IMR-90 (cell line): ENCODE measurements around the gene TAB2. TPM values are rescaled to one million over a fixed set of nuclear protein-coding genes. Genes with fewer than 3 reads are reported as not detected.
A peak's percentile ranks its signal among the peaks of the same experiment; 100 is the strongest.

ENCODE experiments used
- ATAC-seq: fragments of 200-7000 bp; cut with Tn5 transposase; 2 replicates; pipeline ENCODE4 v1.9.1; 2020; ENCODE audit warnings: low read depth, mild to moderate bottlenecking, moderate library complexity
- BruUV-seq: library from RNA; stranded (reverse); fragments of 400-500 nt; replicated peaks from 2 replicates; lab custom pipeline; 2021; lab: Mats Ljungman, UMichigan
- CTCF ChIA-PET: fragments of 300-600 bp; formaldehyde crosslinking; extraction: SDS; loops from one replicate; lab custom pipeline; 2021; ENCODE audit warnings: antibody characterized with exemption; lab: Yijun Ruan, JAX
- POLR2A ChIA-PET: fragments of 300-600 bp; sonication (Branson Sonifier 250); formaldehyde crosslinking; loops from one replicate; lab custom pipeline; 2022; ENCODE audit warnings: antibody characterized with exemption; ENCODE audit not compliant: unreplicated experiment; lab: Charles Lee
- DNase-seq: peaks from one replicate; pipeline ENCODE4 v3.0.0; 2013
- H2AFZ ChIP-seq: replicated peaks from 2 replicates; pipeline ENCODE3; 2013; ENCODE audit warnings: low read length, mild to moderate bottlenecking; ENCODE audit not compliant: poor library complexity
- H2AK5ac ChIP-seq: 2 replicates; pipeline ENCODE4 v1.6.1; 2013; ENCODE audit warnings: low read depth, low read length, inconsistent platforms
- H2AK9ac ChIP-seq: replicated peaks from 2 replicates; pipeline ENCODE3; 2013; ENCODE audit warnings: mild to moderate bottlenecking, low read depth, low read length, moderate library complexity; ENCODE audit not compliant: poor library complexity
- H2BK120ac ChIP-seq: 2 replicates; pipeline ENCODE4 v1.6.1; 2013; ENCODE audit warnings: low read depth, low read length, inconsistent platforms
- H2BK15ac ChIP-seq: 3 replicates; pipeline ENCODE4 v1.6.1; 2013; ENCODE audit warnings: low read depth, low read length, inconsistent platforms
- H2BK20ac ChIP-seq: 2 replicates; pipeline ENCODE4 v1.6.1; 2013; ENCODE audit warnings: low read depth, mild to moderate bottlenecking, inconsistent platforms, low read length, moderate library complexity
- H2BK5ac ChIP-seq: 2 replicates; pipeline ENCODE4 v1.6.1; 2013; ENCODE audit warnings: mild to moderate bottlenecking, low read depth, low read length, inconsistent platforms; ENCODE audit not compliant: poor library complexity, severe bottlenecking
- H3K14ac ChIP-seq: replicated peaks from 2 replicates; pipeline ENCODE4 v1.6.1; 2013; ENCODE audit warnings: low read depth, low read length, inconsistent platforms
- H3K18ac ChIP-seq: 2 replicates; pipeline ENCODE4 v1.6.1; 2013; ENCODE audit warnings: low read depth, low read length, control low read depth
- H3K23ac ChIP-seq: 2 replicates; pipeline ENCODE4 v1.6.1; 2013; ENCODE audit warnings: low read depth, low read length, inconsistent platforms
- H3K27ac ChIP-seq: 2 replicates; pipeline ENCODE4 v1.5.1; 2013; ENCODE audit warnings: mild to moderate bottlenecking, control low read depth, low read length; ENCODE audit not compliant: insufficient read depth
- H3K27me3 ChIP-seq: 2 replicates; pipeline ENCODE4 v1.6.1; 2013; ENCODE audit warnings: low read length; ENCODE audit not compliant: control insufficient read depth, insufficient read depth
- H3K36me3 ChIP-seq: 2 replicates; pipeline ENCODE4 v1.6.1; 2013; ENCODE audit warnings: low read length, mixed read lengths; ENCODE audit not compliant: control insufficient read depth, insufficient read depth
- H3K4ac ChIP-seq: 2 replicates; pipeline ENCODE4 v1.6.1; 2013; ENCODE audit warnings: low read depth, low read length, inconsistent platforms
- H3K4me1 ChIP-seq: 2 replicates; pipeline ENCODE4 v1.6.1; 2013; ENCODE audit warnings: low read length, mixed read lengths; ENCODE audit not compliant: control insufficient read depth, insufficient read depth
- H3K4me2 ChIP-seq: 2 replicates; pipeline ENCODE4 v1.6.1; 2013; ENCODE audit warnings: low read depth, mild to moderate bottlenecking, control low read depth, low read length, moderate library complexity
- H3K4me3 ChIP-seq: 2 replicates; pipeline ENCODE4 v1.5.1; 2013; ENCODE audit warnings: low read depth, mild to moderate bottlenecking, control low read depth, low read length, moderate library complexity; ENCODE audit not compliant: insufficient read depth
- H3K56ac ChIP-seq: 2 replicates; pipeline ENCODE4 v1.6.1; 2013; ENCODE audit warnings: low read length, inconsistent platforms; ENCODE audit not compliant: insufficient read depth; ENCODE audit errors: extremely low read depth
- H3K79me1 ChIP-seq, 2 experiments: 2 replicates each; pipeline ENCODE4 v1.6.1; 2013; ENCODE audit warnings: low read length in 2 of 2, inconsistent platforms in 1 of 2, low read depth in 1 of 2
- H3K9ac ChIP-seq: 2 replicates; pipeline ENCODE4 v1.6.1; 2013; ENCODE audit warnings: low read depth, low read length, control low read depth
- H3K9me1 ChIP-seq: 2 replicates; pipeline ENCODE4 v1.6.1; 2013; ENCODE audit warnings: low read length, inconsistent platforms; ENCODE audit not compliant: insufficient read depth
- H3K9me3 ChIP-seq: 2 replicates; pipeline ENCODE4 v1.6.1; 2013; ENCODE audit warnings: low read length; ENCODE audit not compliant: control insufficient read depth, insufficient read depth
- H4K20me1 ChIP-seq: 2 replicates; pipeline ENCODE4 v1.6.1; 2013; ENCODE audit warnings: low read length, inconsistent platforms; ENCODE audit not compliant: insufficient read depth
- H4K5ac ChIP-seq: 2 replicates; pipeline ENCODE4 v1.6.1; 2013; ENCODE audit warnings: mild to moderate bottlenecking, low read depth, low read length, control low read depth
- H4K8ac ChIP-seq, 2 experiments: 2 replicates each; pipeline ENCODE4 v1.6.1; 2013; ENCODE audit warnings: low read depth in 2 of 2, low read length in 2 of 2, control low read depth in 1 of 2, inconsistent platforms in 1 of 2
- H4K91ac ChIP-seq: 2 replicates; pipeline ENCODE4 v1.6.1; 2013; ENCODE audit warnings: low read depth, low read length, inconsistent platforms; ENCODE audit not compliant: insufficient read depth
- CEBPB ChIP-seq: IDR thresholded peaks from 2 replicates; pipeline ENCODE4 v1.6.1; 2012; ENCODE audit warnings: low read depth, low read length, improper control_type of control experiment
- POLR2A ChIP-seq: IDR thresholded peaks from 2 replicates; pipeline ENCODE4 v1.6.1; 2012; ENCODE audit warnings: mild to moderate bottlenecking, low read depth, low read length
- RCOR1 ChIP-seq: IDR thresholded peaks from 2 replicates; pipeline ENCODE4 v1.6.1; 2012; ENCODE audit warnings: mild to moderate bottlenecking, low read length, improper control_type of control experiment; ENCODE audit not compliant: insufficient replicate concordance
- SMC3 ChIP-seq: fragments of 150-350 bp; IDR thresholded peaks from 2 replicates; pipeline ENCODE4 v1.6.1; 2016; ENCODE audit warnings: low read depth, mild to moderate bottlenecking, antibody characterized with exemption, low read length, moderate library complexity
- WGBS, 2 experiments: methylation state at CpG; one replicate each; pipeline versions ENCODE4 v1.1.5 to v1.1.7; 2013; ENCODE audit warnings: missing lambda C conversion rate in 2 of 2; ENCODE audit not compliant: insufficient read length in 1 of 2; ENCODE audit errors: extremely low coverage in 2 of 2; 5-methylcytosine and 5-hydroxymethylcytosine counted together
- dilution Hi-C: fragments of 300-500 bp; cut with HindIII; formaldehyde crosslinking; loops from one replicate; pipeline ENCODE4 v1.14.3; 2018; ENCODE audit warnings: low sequenced_read_pairs; ENCODE audit not compliant: unreplicated experiment
- in situ Hi-C: fragments of 300-500 bp; cut with MboI; formaldehyde crosslinking; loops from 3 replicates; pipeline ENCODE4 v1.14.3; 2019; ENCODE audit warnings: low sequenced_read_pairs, inconsistent platforms, mixed read lengths
- intact Hi-C: fragments of 100-400 bp; cut with micrococcal nuclease; formaldehyde crosslinking; loops from 2 replicates; pipeline ENCODE4 v1.10.0; 2022
- polyA plus RNA-seq, 3 experiments: library from polyadenylated mRNA; depleted of rRNA; stranded (reverse); fragments of >200 nt; gene quantifications; 2 replicates each; pipeline ENCODE4 v1.2.3, GENCODE V29; 2012; ENCODE audit warnings: low replicate concordance in 1 of 3
- total RNA-seq: library from RNA; depleted of rRNA; stranded (reverse); fragments of >200 nt; gene quantifications from 2 replicates; pipeline ENCODE4 v1.2.3, GENCODE V29; 2012

The TAB2 gene
- total and polyA plus RNA-seq, 2 of the 4 experiments (the other 2 are of a cell fraction), result 20.8 to 25.3 TPM

GRCh38 chr6:149331043-149331807 lies 13.7 kb downstream of the TAB2 start:
- Histone ChIP-seq H3K14ac (no peak overlapping the region), H4K20me1 (peaks cover 84% of the 10 kb centered on the region), H3K4ac (no peak overlapping the region), H3K27me3 (no peaks in the 10 kb centered on the region), H2BK120ac (no peak overlapping the region), H3K4me1 (peaks cover 12% of the 10 kb centered on the region), H3K27ac (no peak overlapping the region), H3K56ac (no peak overlapping the region), H2BK20ac (no peak overlapping the region), H2AK9ac (no peak overlapping the region), H2BK15ac (no peak overlapping the region), H2BK5ac (no peak overlapping the region), H4K8ac (no peak overlapping the region), H3K36me3 (no peaks in the 10 kb centered on the region), H3K18ac (no peak overlapping the region), H3K79me1 (peaks cover 9 to 60% of the 10 kb centered on the region in 2 experiments), H3K23ac (no peak overlapping the region), H3K9me3 (no peaks in the 10 kb centered on the region), H4K5ac (no peak overlapping the region), H4K91ac (no peak overlapping the region), H2AFZ (no peak overlapping the region), H3K9ac (no peak overlapping the region), H2AK5ac (no peak overlapping the region), H3K4me3 (no peak overlapping the region), H3K4me2 (peak overlapping the region; percentile 26; the same call in 1 of the 2 replicates), H3K9me1 (peaks cover 12% of the 10 kb centered on the region)
- BruUV-seq, result no TSS peak
- ChIA-PET POLR2A (no interaction called here), CTCF (interaction anchor here (0.7 to 0.8 kb wide), 2 partner anchors 100 to 220 kb away, joined by 3 read pairs; no protein-coding TSS in a partner anchor)
- in situ Hi-C loops (no loop called here), intact Hi-C loops (no loop called here), dilution Hi-C loops (no loop called here)
- ATAC-seq (peak; percentile 32; the same call in 1 of the 2 replicates), DNase-seq (peak; percentile 73)
- WGBS, 2 experiments, result no CpG with 5 or more reads among the region's 2 CpGs
- no peak for TF ChIP-seq RCOR1
- TF ChIP-seq SMC3, result no peak
- TF ChIP-seq POLR2A, result no peak
- peak; percentile 50; the same call in 1 of the 2 replicates for TF ChIP-seq CEBPB
